HepG2 (cell line): ENCODE results near the gene GARS1. TPM values are rescaled to one million over a fixed set of nuclear protein-coding genes. Genes with fewer than 3 reads are reported as not detected.

Source experiments
- BCL6 ChIP-seq: IDR thresholded peaks from 2 replicates; pipeline ENCODE4 v1.6.1; 2016; ENCODE audit warnings: missing genetic modification reagents, missing compliant biosample characterization
- CCDC6 ChIP-seq: sonication (generic); formaldehyde crosslinking; IDR thresholded peaks from 2 replicates; pipeline ENCODE4 v1.8.1; 2022; ENCODE audit warnings: mild to moderate bottlenecking, missing genetic modification reagents, moderate library complexity
- HMG20A ChIP-seq: IDR thresholded peaks from 2 replicates; pipeline ENCODE4 v1.6.1; 2016; ENCODE audit warnings: borderline replicate concordance
- KAT8 ChIP-seq: IDR thresholded peaks from 2 replicates; pipeline ENCODE4 v1.6.1; 2016; ENCODE audit warnings: missing genetic modification reagents, missing compliant biosample characterization
- MIXL1 ChIP-seq: IDR thresholded peaks from 2 replicates; pipeline ENCODE4 v1.6.1; 2016
- MLX ChIP-seq: IDR thresholded peaks from 2 replicates; pipeline ENCODE4 v1.6.1; 2016
- MTF2 ChIP-seq: sonication (generic); formaldehyde crosslinking; IDR thresholded peaks from 2 replicates; pipeline ENCODE4 v1.5.0; 2020; ENCODE audit warnings: missing genetic modification reagents, borderline replicate concordance
- NFE2 ChIP-seq: sonication (generic); formaldehyde crosslinking; IDR thresholded peaks from 2 replicates; pipeline ENCODE4 v1.4.0; 2020; ENCODE audit warnings: missing genetic modification reagents
- NKX3-1 ChIP-seq: sonication (generic); formaldehyde crosslinking; IDR thresholded peaks from 2 replicates; pipeline ENCODE4 v1.5.0; 2020; ENCODE audit warnings: missing genetic modification reagents
- NR2F6 ChIP-seq, 2 experiments: IDR thresholded peaks; 2 replicates each; pipeline ENCODE4 v1.6.1; 2016; ENCODE audit warnings: antibody characterized with exemption in 1 of 2, mild to moderate bottlenecking in 1 of 2
- PHF20 ChIP-seq: sonication (generic); formaldehyde crosslinking; IDR thresholded peaks from 2 replicates; pipeline ENCODE4 v1.5.0; 2020; ENCODE audit warnings: mild to moderate bottlenecking, missing genetic modification reagents
- REPIN1 ChIP-seq: sonication (generic); formaldehyde crosslinking; IDR thresholded peaks from 2 replicates; pipeline ENCODE4 v1.8.0; 2022; ENCODE audit warnings: missing genetic modification reagents, low read depth, mild to moderate bottlenecking, borderline replicate concordance
- RNF219 ChIP-seq: sonication (generic); formaldehyde crosslinking; IDR thresholded peaks from 2 replicates; pipeline ENCODE4 v1.5.0; 2020; ENCODE audit warnings: mild to moderate bottlenecking, missing genetic modification reagents
- SRF ChIP-seq: IDR thresholded peaks from 2 replicates; pipeline ENCODE4 v1.6.1; 2011; ENCODE audit warnings: mild to moderate bottlenecking, low read depth, low read length, moderate library complexity
- TEAD2 ChIP-seq: sonication (generic); formaldehyde crosslinking; IDR thresholded peaks from 2 replicates; pipeline ENCODE4 v1.9.0; 2021; ENCODE audit warnings: missing genetic modification reagents
- TP53 ChIP-seq: sonication (generic); formaldehyde crosslinking; conservative IDR thresholded peaks from 2 replicates; pipeline ENCODE4 v1.4.0; 2020; ENCODE audit warnings: missing genetic modification reagents
- ZEB1 ChIP-seq: IDR thresholded peaks from 2 replicates; pipeline ENCODE4 v1.6.1; 2012; ENCODE audit warnings: mild to moderate bottlenecking, low read depth, inconsistent platforms; ENCODE audit not compliant: insufficient replicate concordance
- ZNF121 ChIP-seq: sonication (generic); formaldehyde crosslinking; IDR thresholded peaks from 2 replicates; pipeline ENCODE4 v1.5.0; 2020; ENCODE audit warnings: mild to moderate bottlenecking, missing genetic modification reagents
- ZNF136 ChIP-seq: sonication (generic); formaldehyde crosslinking; IDR thresholded peaks from 2 replicates; pipeline ENCODE4 v1.8.1; 2022; ENCODE audit warnings: low read depth, mild to moderate bottlenecking, moderate library complexity, missing genetic modification reagents
- ZNF276 ChIP-seq: sonication (generic); formaldehyde crosslinking; IDR thresholded peaks from 2 replicates; pipeline ENCODE4 v1.4.0; 2020; ENCODE audit warnings: mild to moderate bottlenecking, low read depth, missing genetic modification reagents
- ZNF496 ChIP-seq: sonication (generic); formaldehyde crosslinking; IDR thresholded peaks from 2 replicates; pipeline ENCODE4 v1.8.1; 2023; ENCODE audit warnings: mild to moderate bottlenecking, moderate library complexity, missing genetic modification reagents; ENCODE audit not compliant: insufficient replicate concordance
- ZNF513 ChIP-seq: sonication (generic); formaldehyde crosslinking; conservative IDR thresholded peaks from 2 replicates; pipeline ENCODE4 v1.5.0; 2020; ENCODE audit warnings: missing genetic modification reagents
- ZSCAN31 ChIP-seq: sonication (generic); formaldehyde crosslinking; IDR thresholded peaks from 2 replicates; pipeline ENCODE4 v1.5.0; 2020; ENCODE audit warnings: low read depth, mild to moderate bottlenecking, missing genetic modification reagents
- polyA plus RNA-seq, 8 experiments: library from polyadenylated mRNA; depleted of rRNA in 3 of 8; stranded (reverse) in 7 of 8; unstranded in 1 of 8; fragments of >200 nt; fragmentation: Illumina TruSeq in 4 of 8; extraction: Trizol in 4 of 8; gene quantifications; 2 replicates each; pipeline versions ENCODE4 v1.2.1 to v1.2.3, GENCODE V29; 2011 to 2016; ENCODE audit warnings: low read depth in 4 of 8, missing spikeins in 1 of 8, mixed read lengths in 1 of 8; ENCODE audit not compliant: insufficient read depth in 1 of 8
- total RNA-seq, 5 experiments: library from RNA; depleted of rRNA; stranded (reverse); fragments of >200 nt; fragmentation: Illumina TruSeq; extraction: Trizol; gene quantifications; 2 replicates each; pipeline ENCODE4 v1.2.3, GENCODE V29; 2016; ENCODE audit warnings: low read depth in 1 of 5

Gene GARS1
- total and polyA plus RNA-seq, 2 of the 13 experiments (the other 11 are each of a cell fraction or from before 2014, with no cell fraction given): 140 to 460 TPM

- no peak for TF ChIP-seq ZNF496
- TF ChIP-seq SRF: no peak
- peak; percentile 65; the same call in 1 of the 2 replicates for TF ChIP-seq MLX
- TF ChIP-seq CCDC6 (CRISPR knock-in tag): peak; percentile 1; the same call in 1 of the 2 replicates
- no peak for TF ChIP-seq NFE2 (CRISPR knock-in tag)
- peak; percentile 75; the same call in 1 of the 2 replicates for TF ChIP-seq ZNF276 (CRISPR knock-in tag)
- peak; percentile 51; the same call in 1 of the 2 replicates for TF ChIP-seq ZNF121 (CRISPR knock-in tag)
- 0 out of 2 replicates have a peak, but pooled peaks have one; percentile 37 for TF ChIP-seq HMG20A (CRISPR knock-in tag)
- peak; percentile 96 for TF ChIP-seq PHF20 (CRISPR knock-in tag)
- TF ChIP-seq REPIN1 (CRISPR knock-in tag): peak; percentile 71; the same call in 1 of the 2 replicates
- peak; percentile 67; the same call in 1 of the 2 replicates for TF ChIP-seq MIXL1
- TF ChIP-seq ZEB1: peak; percentile 58
- TF ChIP-seq NKX3-1 (CRISPR knock-in tag): peak; percentile 93
- TF ChIP-seq MTF2: peak; percentile 77; the same call in 1 of the 2 replicates
- no peak for TF ChIP-seq ZSCAN31 (CRISPR knock-in tag)
- TF ChIP-seq BCL6 (CRISPR knock-in tag): peak; percentile 55
- TF ChIP-seq RNF219: 0 out of 2 replicates have a peak, but pooled peaks have one; percentile 80
- TF ChIP-seq KAT8 (CRISPR knock-in tag): peak; percentile 97
- no peak for TF ChIP-seq ZNF136 (CRISPR knock-in tag)
- TF ChIP-seq ZNF513: no peak; the same call in 1 of the 2 replicates
- TF ChIP-seq TP53 (CRISPR knock-in tag): peak; percentile 95
- no peak for TF ChIP-seq NR2F6 (IDR thresholded peaks at IDR 0.05)
- peak; percentile 61; the same call in 1 of the 2 replicates for TF ChIP-seq NR2F6 (CRISPR knock-in tag; IDR thresholded peaks at IDR 0.05)
- TF ChIP-seq TEAD2: no peak
Observed at GRCh38 chr7:30594540-30595435, at the start of gene GARS1 (continued).
